Epithelial cell of proximal tubule (primary cell): ENCODE data around the gene HIVEP3. TPM values are rescaled to one million over a fixed set of nuclear protein-coding genes. Genes with fewer than 3 reads are reported as not detected.

Source experiments
- DNase-seq: peaks from one replicate; pipeline ENCODE4 v3.0.0-alpha.2; 2011; ENCODE audit warnings: low read depth
- H3K4me3 ChIP-seq: 2 replicates; pipeline ENCODE4 v1.5.1; 2011; ENCODE audit warnings: low read depth, mild to moderate bottlenecking, low read length
- total RNA-seq: library from RNA; depleted of rRNA; stranded (reverse); fragments of >200 nt; gene quantifications from 2 replicates; pipeline ENCODE4 v1.2.3, GENCODE V29; 2015
- TF ChIP-seq, protein P1 (sequence below): conservative IDR thresholded peaks from 2 replicates; pipeline ENCODE4 v1.5.1; 2012; ENCODE audit warnings: low read depth, mild to moderate bottlenecking, low read length

Gene HIVEP3
- total RNA-seq, 1 donor from 2014 or later: 3.9 TPM

DNA sequence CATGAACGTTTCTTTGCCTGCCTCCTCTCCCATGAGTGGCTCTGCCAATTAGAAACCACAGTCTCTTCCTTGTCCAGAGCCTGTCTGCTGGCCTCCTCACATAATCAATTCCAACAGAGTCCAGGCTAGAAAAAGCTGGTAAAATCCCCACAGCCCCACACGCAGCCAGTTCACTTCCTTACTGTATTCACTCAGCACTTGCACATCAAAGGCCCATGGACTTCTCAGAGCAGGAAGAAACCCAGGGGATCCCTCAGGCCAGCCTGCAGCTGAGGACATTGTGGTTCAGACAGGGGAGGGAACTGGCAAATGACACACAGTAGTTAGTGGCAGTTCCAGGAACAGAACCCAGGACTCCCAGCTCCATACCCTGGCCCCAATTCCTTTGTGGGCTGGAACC, 262.7 kb downstream of the HIVEP3 start:
- no peak for DNase-seq
- TF ChIP-seq, protein P1, sequence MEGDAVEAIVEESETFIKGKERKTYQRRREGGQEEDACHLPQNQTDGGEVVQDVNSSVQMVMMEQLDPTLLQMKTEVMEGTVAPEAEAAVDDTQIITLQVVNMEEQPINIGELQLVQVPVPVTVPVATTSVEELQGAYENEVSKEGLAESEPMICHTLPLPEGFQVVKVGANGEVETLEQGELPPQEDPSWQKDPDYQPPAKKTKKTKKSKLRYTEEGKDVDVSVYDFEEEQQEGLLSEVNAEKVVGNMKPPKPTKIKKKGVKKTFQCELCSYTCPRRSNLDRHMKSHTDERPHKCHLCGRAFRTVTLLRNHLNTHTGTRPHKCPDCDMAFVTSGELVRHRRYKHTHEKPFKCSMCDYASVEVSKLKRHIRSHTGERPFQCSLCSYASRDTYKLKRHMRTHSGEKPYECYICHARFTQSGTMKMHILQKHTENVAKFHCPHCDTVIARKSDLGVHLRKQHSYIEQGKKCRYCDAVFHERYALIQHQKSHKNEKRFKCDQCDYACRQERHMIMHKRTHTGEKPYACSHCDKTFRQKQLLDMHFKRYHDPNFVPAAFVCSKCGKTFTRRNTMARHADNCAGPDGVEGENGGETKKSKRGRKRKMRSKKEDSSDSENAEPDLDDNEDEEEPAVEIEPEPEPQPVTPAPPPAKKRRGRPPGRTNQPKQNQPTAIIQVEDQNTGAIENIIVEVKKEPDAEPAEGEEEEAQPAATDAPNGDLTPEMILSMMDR: no peak

DNA sequence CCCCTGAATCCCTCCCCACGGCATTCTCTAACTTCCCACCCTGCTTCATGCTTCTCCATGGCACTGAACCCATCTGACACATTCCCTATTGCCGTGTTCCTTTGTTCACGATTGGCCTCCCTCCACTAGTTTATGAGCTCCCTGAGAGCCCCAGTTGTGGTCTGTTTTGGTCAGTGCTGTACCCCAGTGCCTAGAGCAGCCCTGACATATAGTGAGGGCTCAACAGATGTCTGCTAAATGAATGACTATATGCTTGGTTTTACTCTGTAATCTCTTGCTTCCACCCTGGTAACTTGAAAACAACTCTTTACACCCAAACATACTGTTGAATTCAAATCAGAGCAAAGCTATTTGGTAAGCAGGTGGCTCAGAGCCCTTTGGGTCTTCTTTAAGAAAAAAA, 263.1 kb downstream of the HIVEP3 start:
- no peak for DNase-seq
- no peak overlapping the region for H3K4me3 ChIP-seq

More for the DNA sequence above, 262.7 kb downstream of the HIVEP3 start:
- no peak overlapping the region for H3K4me3 ChIP-seq

GRCh38 chr1:41653574-41653973, 265.1 kb downstream of the HIVEP3 start:
- H3K4me3 ChIP-seq: no peak overlapping the region
- DNase-seq: no peak
- TF ChIP-seq, protein P1: no peak

More for the DNA sequence above, 263.1 kb downstream of the HIVEP3 start:
- TF ChIP-seq, protein P1: no peak

DNA sequence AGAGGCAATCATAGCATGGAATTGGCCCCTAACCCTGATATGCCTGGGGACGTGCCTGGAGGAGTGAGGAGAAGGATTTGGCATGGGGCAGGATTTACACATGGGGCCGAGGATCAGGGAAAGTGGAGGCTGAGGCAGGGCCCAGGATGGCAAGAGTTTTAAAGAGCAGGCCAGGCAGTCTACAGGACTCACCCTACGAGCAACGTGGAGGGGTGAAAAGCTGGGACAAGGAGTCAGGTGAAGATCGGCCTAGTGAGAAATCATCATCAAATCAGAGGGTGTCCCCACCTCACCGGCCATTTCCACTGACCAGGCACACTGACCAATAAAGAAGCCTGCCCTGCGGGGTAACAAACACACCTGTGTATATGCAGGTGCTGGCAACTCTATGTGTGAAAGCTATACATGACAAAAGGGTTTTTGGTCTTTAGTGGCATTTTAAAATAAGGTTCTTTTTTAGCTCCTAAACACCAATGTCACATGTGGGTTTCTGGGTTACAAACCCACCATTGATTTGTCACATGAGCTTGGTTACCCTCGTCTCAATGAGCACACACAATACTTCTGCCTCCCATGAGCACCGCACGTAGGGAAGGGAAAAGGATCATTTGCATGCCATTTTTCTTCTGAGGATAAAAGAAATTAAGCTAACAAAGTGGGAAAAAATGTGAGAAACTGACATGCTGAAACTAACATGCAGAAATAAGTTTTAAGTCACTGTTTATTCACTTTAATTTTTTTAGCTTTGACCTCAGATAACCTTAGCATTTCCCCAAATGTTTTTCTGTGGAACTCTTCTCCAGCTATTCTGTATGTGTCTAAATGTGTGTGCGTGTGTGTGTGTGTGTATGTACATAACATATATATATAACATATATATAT, 266.1 kb downstream of the HIVEP3 start:
- TF ChIP-seq, protein P1: no peak
- DNase-seq: no peak
- H3K4me3 ChIP-seq: no peak overlapping the region

- no peak overlapping the region for H3K4me3 ChIP-seq
- DNase-seq: no peak
- TF ChIP-seq, protein P1: no peak
Observed at GRCh38 chr1:41650028-41650880, 268.5 kb downstream of the HIVEP3 start.

DNA sequence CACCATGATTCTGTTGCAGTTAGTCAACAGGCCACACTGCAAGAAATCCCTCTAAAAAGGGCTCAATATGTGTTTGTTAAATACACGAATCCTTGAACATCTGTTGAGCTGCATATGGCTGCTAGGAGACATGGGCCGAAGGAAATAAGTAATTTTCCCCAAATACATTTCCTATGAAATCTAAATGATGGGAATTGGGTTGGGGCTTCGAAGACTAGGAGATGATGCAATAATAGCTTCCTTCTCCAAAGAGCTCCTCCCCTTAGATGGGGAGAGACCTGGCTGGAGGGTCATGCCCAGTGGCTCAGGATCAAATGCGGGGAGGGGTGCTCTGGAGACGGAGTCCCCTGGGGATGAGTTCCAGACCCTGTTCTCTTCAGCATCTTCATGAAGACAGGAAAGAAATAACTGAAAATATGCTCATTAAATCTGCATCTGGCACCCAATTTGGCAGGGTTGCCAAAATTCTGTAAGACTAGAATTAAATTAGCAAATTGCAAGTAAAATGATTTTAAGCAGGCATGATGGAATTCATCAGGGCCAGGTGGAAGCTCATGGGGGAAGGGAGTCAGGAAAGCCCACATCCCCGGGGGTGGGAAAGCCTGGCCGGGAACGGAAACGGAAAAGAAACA, 269.2 kb downstream of the HIVEP3 start:
- no peak for DNase-seq
- H3K4me3 ChIP-seq: no peak overlapping the region
- TF ChIP-seq, protein P1: no peak
